HG02642 (cell line): ENCODE measurements around the gene UQCR11.

Source experiments
- ATAC-seq: cut with Tn5 transposase; IDR thresholded peaks from one replicate; pipeline ENCODE4 v1.9.1; 2021; ENCODE audit warnings: mild to moderate bottlenecking; ENCODE audit not compliant: unreplicated experiment, poor library complexity

The UQCR11 gene

GRCh38 chr19:1592755-1593500 is 12.3 kb downstream of the UQCR11 start, which contains the start of gene MBD3:
Gene MBD3, minus strand, starts transcription at chr19:1592865. Its CDS starts 234 bp downstream, at chr19:1592631.
- peak; percentile 63 for ATAC-seq

- ATAC-seq: peak; percentile 76
These were observed 13.1 kb downstream of the UQCR11 start for GRCh38 chr19:1592024-1592754.

GRCh38 chr19:1591421-1592023 is 13.7 kb downstream of the UQCR11 start:
- ATAC-seq: no peak

- no peak for ATAC-seq
These were observed 14.4 kb downstream of the UQCR11 start for GRCh38 chr19:1590641-1591397.

GRCh38 chr19:1587872-1588271 is 17.4 kb downstream of the UQCR11 start:
- ATAC-seq: no peak

GRCh38 chr19:1585243-1585580 is 20.1 kb downstream of the UQCR11 start:
- ATAC-seq: no peak

GRCh38 chr19:1584500-1585242 is 20.6 kb downstream of the UQCR11 start:
- ATAC-seq: no peak

GRCh38 chr19:1582201-1582600 is 23.1 kb downstream of the UQCR11 start:
- no peak for ATAC-seq

GRCh38 chr19:1580957-1581356 is 24.3 kb downstream of the UQCR11 start:
- no peak for ATAC-seq

- no peak for ATAC-seq
These were observed 24.9 kb downstream of the UQCR11 start for GRCh38 chr19:1580382-1580781.

- no peak for ATAC-seq
These were observed 26.0 kb downstream of the UQCR11 start for GRCh38 chr19:1579222-1579621.

- no peak for ATAC-seq
These were observed 27.2 kb downstream of the UQCR11 start for GRCh38 chr19:1577929-1578618.

GRCh38 chr19:1577090-1577928 is 28.0 kb downstream of the UQCR11 start:
- ATAC-seq: no peak

- no peak for ATAC-seq
These were observed 28.8 kb downstream of the UQCR11 start for GRCh38 chr19:1576242-1577089.

GRCh38 chr19:1575323-1576241 is 29.7 kb downstream of the UQCR11 start:
- ATAC-seq: no peak

- no peak for ATAC-seq
These were observed 30.7 kb downstream of the UQCR11 start for GRCh38 chr19:1574354-1575136.
